Naive thymus-derived CD4-positive, alpha-beta T cell (primary cell): Measurements from ENCODE around the gene CSRNP3. TPM values are rescaled to one million over a fixed set of nuclear protein-coding genes. Genes with fewer than 3 reads are reported as not detected.

Source experiments
- ATAC-seq: fragments of 150-1000 bp; cut with Tn5 transposase; 2 replicates; pipeline ENCODE4 v1.10.0; 2021; ENCODE audit warnings: mild to moderate bottlenecking, moderate library complexity
- CTCF ChIA-PET: fragments of 350-600 bp; sonication (Branson Sonifier 250); formaldehyde crosslinking; loops from one replicate; lab custom pipeline; 2021; ENCODE audit warnings: antibody characterized with exemption; lab: Charles Lee
- POLR2A ChIA-PET: fragments of 350-600 bp; sonication (Branson Sonifier 250); formaldehyde crosslinking; loops from one replicate; lab custom pipeline; 2021; ENCODE audit warnings: antibody characterized with exemption, inconsistent platforms; lab: Charles Lee
- DNase-seq, 9 donors: peaks; one replicate each; pipeline versions ENCODE4 v3.0.0 to v3.0.0-alpha.2; 2020 to 2022; ENCODE audit warnings: mixed read lengths in 1 of 9
- H3K27ac ChIP-seq: one replicate; pipeline ENCODE4 v1.7.0; 2013; ENCODE audit warnings: mild to moderate bottlenecking, low read depth, low read length, moderate library complexity
- H3K27me3 ChIP-seq, 2 donors: one replicate each; pipeline ENCODE4 v1.7.0; 2013; ENCODE audit warnings: low read length in 2 of 2, mild to moderate bottlenecking in 2 of 2, moderate library complexity in 2 of 2; ENCODE audit not compliant: control insufficient read depth in 2 of 2, insufficient read depth in 2 of 2
- H3K36me3 ChIP-seq, 3 experiments: 1 replicate in 2 of 3; 2 replicates in 1 of 3; pipeline ENCODE4 v1.7.0; 2013; ENCODE audit warnings: low read length in 3 of 3, mild to moderate bottlenecking in 3 of 3, moderate library complexity in 1 of 3; ENCODE audit not compliant: insufficient read depth in 3 of 3, control insufficient read depth in 2 of 3
- H3K4me1 ChIP-seq, 2 donors: one replicate each; pipeline ENCODE4 v1.7.0; 2013; ENCODE audit warnings: low read length in 2 of 2, mild to moderate bottlenecking in 2 of 2, moderate library complexity in 1 of 2; ENCODE audit not compliant: control insufficient read depth in 2 of 2, insufficient read depth in 2 of 2
- H3K4me3 ChIP-seq: 2 replicates; pipeline ENCODE4 v1.7.0; 2013; ENCODE audit warnings: mild to moderate bottlenecking, low read length
- H3K9me3 ChIP-seq, 3 experiments: 1 replicate in 2 of 3; 2 replicates in 1 of 3; pipeline ENCODE4 v1.7.0; 2013; ENCODE audit warnings: low read length in 3 of 3; ENCODE audit not compliant: control insufficient read depth in 2 of 3
- H3K27ac Mint-ChIP-seq, 9 donors: one replicate each; pipeline ENCODE4 v1.8.0; 2020 to 2022; ENCODE audit warnings: mixed read lengths in 9 of 9, mild to moderate bottlenecking in 8 of 9, moderate library complexity in 5 of 9, inconsistent platforms in 2 of 9
- H3K27me3 Mint-ChIP-seq, 5 donors: one replicate each; pipeline ENCODE4 v1.8.0; 2021 to 2022; ENCODE audit warnings: mixed read lengths in 5 of 5, mild to moderate bottlenecking in 1 of 5
- H3K36me3 Mint-ChIP-seq, 5 donors: one replicate each; pipeline ENCODE4 v1.8.0; 2020 to 2022; ENCODE audit warnings: mixed read lengths in 5 of 5, mild to moderate bottlenecking in 3 of 5, inconsistent platforms in 1 of 5
- H3K4me1 Mint-ChIP-seq, 7 donors: one replicate each; pipeline ENCODE4 v1.8.0; 2020 to 2022; ENCODE audit warnings: mixed read lengths in 7 of 7, mild to moderate bottlenecking in 3 of 7, inconsistent platforms in 1 of 7
- H3K4me3 Mint-ChIP-seq, 10 donors: one replicate each; pipeline ENCODE4 v1.8.0; 2020 to 2022; ENCODE audit warnings: mild to moderate bottlenecking in 10 of 10, mixed read lengths in 10 of 10, moderate library complexity in 6 of 10, inconsistent platforms in 2 of 10
- H3K9me3 Mint-ChIP-seq, 11 donors: one replicate each; pipeline ENCODE4 v1.8.0; 2020 to 2022; ENCODE audit warnings: mixed read lengths in 11 of 11, mild to moderate bottlenecking in 4 of 11, inconsistent platforms in 1 of 11, moderate library complexity in 1 of 11
- intact Hi-C, 2 donors: fragments of 100-400 bp; cut with micrococcal nuclease; formaldehyde crosslinking; loops; one replicate each; pipeline ENCODE4 v1.15.1; 2023
- polyA plus RNA-seq, 2 donors: library from polyadenylated mRNA; unstranded; fragments of 300-500 nt; fragmentation: Illumina TruSeq; gene quantifications; one replicate each; pipeline ENCODE4 v1.2.3, GENCODE V29; 2021
- total RNA-seq, 6 experiments: library from RNA in 5 of 6; stranded (reverse) in 5 of 6; gene quantifications; 1 replicate in 5 of 6; 2 replicates in 1 of 6; pipeline ENCODE4 v1.2.3 and lab custom pipeline; 2021 to 2026

The CSRNP3 gene
- total and polyA plus RNA-seq, 7 experiments from 2014 or later = not detected

DNA sequence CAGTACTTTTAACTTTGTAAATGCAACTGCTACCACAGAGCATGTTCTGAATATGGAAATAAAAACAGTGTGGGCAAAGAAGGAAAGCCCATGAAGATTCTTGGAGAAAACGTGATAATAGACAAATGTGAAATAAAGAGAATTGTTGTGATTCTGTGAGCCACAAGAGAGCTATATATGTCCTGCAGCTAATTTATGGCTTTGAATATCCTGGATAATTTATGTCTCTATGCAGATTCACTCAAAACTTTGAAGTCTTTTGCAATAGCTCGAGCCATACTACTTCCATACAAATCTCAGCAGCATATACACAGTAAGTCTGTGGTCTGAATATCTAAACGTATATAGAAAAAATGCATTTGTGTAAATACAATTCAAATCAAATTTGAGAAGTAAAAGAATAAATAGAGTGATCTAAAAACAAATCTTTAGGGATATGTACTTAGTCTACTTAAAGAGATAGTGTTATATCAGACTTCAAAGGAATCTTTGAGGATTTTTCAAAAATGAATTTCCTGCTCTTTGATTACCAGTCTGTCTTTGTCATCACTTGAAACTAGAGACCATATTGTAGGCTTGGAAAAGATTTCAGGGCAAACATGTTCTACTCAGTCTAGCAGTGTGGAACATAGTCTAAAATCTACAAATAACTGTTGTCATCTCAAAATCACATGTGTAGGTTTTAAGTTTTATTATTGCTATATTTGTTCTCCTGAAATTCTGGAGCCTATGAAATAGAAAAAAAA is 107.1 kb downstream of the CSRNP3 start:
- peaks cover 0 to 21% (median 3%) of the 10 kb centered on the region in 5 donors for H3K27me3 Mint-ChIP-seq
- CTCF ChIA-PET = no interaction called here
- POLR2A ChIA-PET = no interaction called here
- no peak overlapping the region for H3K27ac Mint-ChIP-seq
- ATAC-seq (no peak), DNase-seq (no peak)
- Histone ChIP-seq H3K4me3 (no peak overlapping the region), H3K36me3 (no peaks in the 10 kb centered on the region), H3K9me3 (no peaks in the 10 kb centered on the region), H3K4me1 (no peaks in the 10 kb centered on the region), H3K27me3 (no peaks in the 10 kb centered on the region), H3K27ac (no peak overlapping the region)
- intact Hi-C loops = no loop called here
- no peak overlapping the region for H3K4me3 Mint-ChIP-seq
- no peaks in the 10 kb centered on the region for H3K4me1 Mint-ChIP-seq
- H3K9me3 Mint-ChIP-seq = no peaks in the 10 kb centered on the region
- H3K36me3 Mint-ChIP-seq = no peaks in the 10 kb centered on the region

DNA sequence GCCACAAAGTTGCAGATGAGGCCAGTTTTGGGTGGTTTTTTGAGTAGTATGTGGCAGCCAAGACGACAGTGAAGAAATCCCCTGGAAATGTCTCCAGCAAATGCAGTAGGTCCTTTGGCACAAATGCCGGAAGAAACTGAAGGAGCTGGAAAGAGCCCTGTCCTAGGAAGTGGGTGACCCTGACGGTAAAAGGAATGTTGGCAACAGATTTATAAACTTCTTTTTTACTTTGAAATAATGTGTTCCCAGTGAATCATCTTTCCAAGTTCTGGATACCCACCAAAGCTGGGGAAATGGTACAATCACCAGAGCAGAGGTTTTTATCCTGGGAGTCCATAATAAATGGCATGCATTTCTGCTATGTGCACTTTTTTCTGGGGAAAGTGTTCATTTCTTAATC is 112.9 kb downstream of the CSRNP3 start:
- Mint-ChIP-seq H3K27ac (no peak overlapping the region), H3K27me3 (peaks cover 0 to 18% (median 7%) of the 10 kb centered on the region in 5 donors), H3K9me3 (no peaks in the 10 kb centered on the region), H3K4me3 (no peak overlapping the region), H3K36me3 (no peaks in the 10 kb centered on the region), H3K4me1 (no peaks in the 10 kb centered on the region)
- Histone ChIP-seq H3K9me3 (no peaks in the 10 kb centered on the region), H3K27ac (no peak overlapping the region), H3K27me3 (no peaks in the 10 kb centered on the region), H3K4me1 (no peaks in the 10 kb centered on the region), H3K36me3 (no peaks in the 10 kb centered on the region), H3K4me3 (no peak overlapping the region)
- intact Hi-C loops = loop anchor here in 1 of 2 donors (5.0 kb wide), 1 partner anchor 70 kb away; no protein-coding TSS in a partner anchor
- CTCF ChIA-PET = no interaction called here
- ATAC-seq (no peak), DNase-seq (no peak)
- POLR2A ChIA-PET = no interaction called here

- ATAC-seq (no peak), DNase-seq (no peak)
- ChIA-PET CTCF (no interaction called here), POLR2A (no interaction called here)
- Mint-ChIP-seq H3K36me3 (no peaks in the 10 kb centered on the region), H3K4me3 (no peak overlapping the region), H3K9me3 (no peaks in the 10 kb centered on the region), H3K27me3 (peaks cover 0 to 18% (median 7%) of the 10 kb centered on the region in 5 donors), H3K4me1 (no peaks in the 10 kb centered on the region), H3K27ac (no peak overlapping the region)
- intact Hi-C loops = loop anchor here in 1 of 2 donors (5.0 kb wide), 1 partner anchor 69 kb away; no protein-coding TSS in a partner anchor
- H3K36me3 ChIP-seq = no peaks in the 10 kb centered on the region
- no peak overlapping the region for H3K4me3 ChIP-seq
- no peaks in the 10 kb centered on the region for H3K9me3 ChIP-seq
- H3K27me3 ChIP-seq = no peaks in the 10 kb centered on the region
- no peaks in the 10 kb centered on the region for H3K4me1 ChIP-seq
- no peak overlapping the region for H3K27ac ChIP-seq
These were observed 113.5 kb downstream of the CSRNP3 start for GRCh38 chr2:165582863-165583506.

DNA sequence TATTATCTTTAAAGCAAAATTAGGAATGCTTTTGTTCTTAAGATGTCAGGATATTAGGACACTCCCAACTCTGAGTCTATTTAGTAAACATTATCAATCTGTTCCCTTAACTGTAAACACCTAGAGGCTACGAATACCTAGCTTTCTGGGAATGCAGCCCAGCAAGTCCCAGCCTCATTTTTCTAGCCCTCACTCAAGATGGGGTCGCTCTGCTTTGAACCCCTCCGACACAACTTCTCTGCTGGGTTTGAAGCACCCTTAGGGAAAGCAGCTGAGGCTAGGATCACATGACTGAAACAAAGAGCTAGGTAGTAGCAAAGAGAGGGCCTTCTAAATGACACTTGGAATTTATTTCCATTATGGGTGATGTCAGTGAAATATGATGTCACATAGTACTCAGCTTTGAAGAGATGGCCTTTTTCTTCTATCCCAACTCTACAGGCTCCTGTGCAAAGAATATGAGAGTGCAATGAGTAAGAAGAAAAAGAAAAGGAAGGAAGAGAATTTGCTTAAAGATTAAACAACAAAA is 114.7 kb downstream of the CSRNP3 start:
- Histone ChIP-seq H3K36me3 (no peaks in the 10 kb centered on the region), H3K27ac (no peak overlapping the region), H3K27me3 (no peaks in the 10 kb centered on the region), H3K9me3 (no peaks in the 10 kb centered on the region), H3K4me3 (no peak overlapping the region), H3K4me1 (no peaks in the 10 kb centered on the region)
- ATAC-seq (no peak), DNase-seq (no peak)
- Mint-ChIP-seq H3K27ac (no peak overlapping the region), H3K4me3 (no peak overlapping the region), H3K9me3 (no peaks in the 10 kb centered on the region), H3K4me1 (no peaks in the 10 kb centered on the region), H3K36me3 (no peaks in the 10 kb centered on the region), H3K27me3 (peaks cover 0 to 18% (median 7%) of the 10 kb centered on the region in 5 donors)
- intact Hi-C loops = loop anchor here in 1 of 2 donors (5.0 kb wide), 1 partner anchor 68 kb away; no protein-coding TSS in a partner anchor
- ChIA-PET POLR2A (no interaction called here), CTCF (no interaction called here)

GRCh38 chr2:165586019-165586418 is 116.5 kb downstream of the CSRNP3 start:
- Mint-ChIP-seq H3K9me3 (peaks cover 0 to 5% (median 2%) of the 10 kb centered on the region in 11 donors), H3K27ac (no peak overlapping the region), H3K4me1 (no peaks in the 10 kb centered on the region), H3K27me3 (peaks cover 0 to 23% (median 9%) of the 10 kb centered on the region in 5 donors), H3K4me3 (no peak overlapping the region), H3K36me3 (peaks cover 0 to 2% (median 0%) of the 10 kb centered on the region in 5 donors)
- no peak for DNase-seq
- Histone ChIP-seq H3K36me3 (no peaks in the 10 kb centered on the region), H3K4me3 (no peak overlapping the region), H3K27me3 (no peaks in the 10 kb centered on the region), H3K4me1 (no peaks in the 10 kb centered on the region), H3K27ac (no peak overlapping the region), H3K9me3 (no peaks in the 10 kb centered on the region)
- ATAC-seq = no peak
- intact Hi-C loops = no loop called here
- ChIA-PET POLR2A (no interaction called here), CTCF (no interaction called here)

DNA sequence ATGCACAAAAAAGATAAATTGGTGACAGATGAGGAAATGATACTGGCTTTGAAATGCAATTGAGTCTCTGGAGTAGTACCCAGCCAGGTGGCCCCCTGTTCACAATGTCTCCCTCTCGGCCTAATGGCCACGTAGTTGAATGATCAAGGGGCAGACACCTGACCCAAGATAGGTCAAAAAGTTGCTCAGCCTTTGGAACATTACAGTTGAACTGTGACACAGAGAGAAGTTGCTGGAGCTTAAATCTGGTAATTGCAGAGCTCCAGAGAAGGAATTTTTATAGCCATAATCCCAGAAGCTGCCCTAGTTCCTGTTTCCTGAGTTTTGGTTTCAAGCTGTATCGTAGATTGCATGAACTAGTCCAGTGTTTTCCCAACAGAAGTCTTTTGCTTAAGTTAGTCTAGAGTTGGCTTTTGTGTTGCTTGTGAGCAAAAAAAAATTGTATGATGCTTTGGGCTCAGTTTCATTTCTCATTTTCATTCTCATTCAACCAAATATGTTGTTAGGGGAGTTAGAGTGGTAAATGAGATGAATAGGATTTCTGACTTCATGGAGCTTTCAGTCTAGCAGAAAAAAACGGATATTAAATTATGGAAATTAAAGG is 117.9 kb downstream of the CSRNP3 start:
- no peak overlapping the region for H3K4me3 Mint-ChIP-seq
- H3K4me1 Mint-ChIP-seq = no peaks in the 10 kb centered on the region
- CTCF ChIA-PET = no interaction called here
- Histone ChIP-seq H3K27me3 (no peaks in the 10 kb centered on the region), H3K4me3 (no peak overlapping the region), H3K36me3 (no peaks in the 10 kb centered on the region), H3K9me3 (no peaks in the 10 kb centered on the region), H3K27ac (no peak overlapping the region), H3K4me1 (no peaks in the 10 kb centered on the region)
- ATAC-seq (no peak), DNase-seq (no peak)
- H3K9me3 Mint-ChIP-seq = peaks cover 0 to 7% (median 3%) of the 10 kb centered on the region in 11 donors
- intact Hi-C loops = no loop called here
- H3K36me3 Mint-ChIP-seq = peaks cover 0 to 4% (median 0%) of the 10 kb centered on the region in 5 donors
- no peak overlapping the region for H3K27ac Mint-ChIP-seq
- peaks cover 0 to 17% (median 7%) of the 10 kb centered on the region in 5 donors for H3K27me3 Mint-ChIP-seq
- POLR2A ChIA-PET = no interaction called here
